ENCODE results near the gene RETREG2.
"Not testable (repeated sequence)": the region's sequence is repeated elsewhere in the genome, so short reads cannot be mapped to it uniquely, and the experiment has no call there.

RETREG2 gene

DNA sequence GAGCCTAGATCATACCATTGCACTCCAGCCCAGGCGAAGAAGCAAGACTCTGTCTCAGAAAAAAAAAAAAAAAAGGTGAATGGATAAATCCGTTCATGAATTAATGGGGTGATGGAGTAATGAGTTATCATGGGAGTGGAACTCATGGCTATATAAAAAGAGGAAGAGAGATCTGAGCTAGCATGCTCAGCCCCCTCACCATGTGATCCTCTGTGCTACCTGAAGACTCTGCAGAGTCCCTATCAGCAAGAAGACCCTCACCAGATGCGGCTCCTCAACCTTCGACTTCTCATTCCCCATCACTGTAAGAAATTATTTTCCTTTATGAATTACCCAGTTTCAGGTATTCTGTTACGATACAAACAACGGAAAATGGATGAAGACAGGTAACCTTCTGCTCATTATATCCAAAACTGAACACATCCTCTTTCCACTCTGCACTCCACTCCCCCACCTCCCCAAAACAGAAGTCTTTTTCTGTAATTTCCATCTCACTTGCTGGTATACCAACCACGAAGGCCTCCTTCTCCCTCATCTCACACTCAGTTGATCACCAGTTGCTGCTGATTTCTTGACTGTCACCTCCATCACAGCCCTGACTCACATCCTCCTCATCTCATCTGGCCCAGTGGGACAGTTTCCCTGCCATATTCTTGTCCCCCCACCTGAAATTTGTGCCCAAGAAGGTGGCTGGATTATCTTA lies 8.8 kb downstream of the RETREG2 start:
- DNase-seq (ENCODE audit: insufficient read length, low spot score) (no peak), FAIRE-seq (no peak)

DNA sequence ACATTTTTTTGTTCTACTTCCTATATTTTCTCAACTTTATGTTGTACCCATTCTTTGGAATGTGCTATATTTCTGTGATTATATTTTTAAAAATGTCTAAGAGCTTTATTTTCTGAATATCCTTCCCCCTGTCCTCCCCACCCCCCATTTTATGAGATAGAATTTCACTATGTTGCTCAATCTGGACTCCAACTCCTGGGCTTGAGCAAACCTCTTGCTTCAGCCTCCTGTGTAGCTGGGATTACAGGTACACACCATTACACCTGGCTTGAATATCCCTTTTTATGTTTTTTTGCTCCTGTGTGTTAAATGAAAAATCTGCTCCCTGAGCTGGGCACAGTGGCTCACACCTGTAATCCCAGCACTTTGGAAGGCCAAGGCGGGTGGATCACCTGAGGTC lies 19.3 kb downstream of the RETREG2 start:
- no peak for DNase-seq (ENCODE audit: insufficient read length, low spot score)
- no peak for FAIRE-seq

DNA sequence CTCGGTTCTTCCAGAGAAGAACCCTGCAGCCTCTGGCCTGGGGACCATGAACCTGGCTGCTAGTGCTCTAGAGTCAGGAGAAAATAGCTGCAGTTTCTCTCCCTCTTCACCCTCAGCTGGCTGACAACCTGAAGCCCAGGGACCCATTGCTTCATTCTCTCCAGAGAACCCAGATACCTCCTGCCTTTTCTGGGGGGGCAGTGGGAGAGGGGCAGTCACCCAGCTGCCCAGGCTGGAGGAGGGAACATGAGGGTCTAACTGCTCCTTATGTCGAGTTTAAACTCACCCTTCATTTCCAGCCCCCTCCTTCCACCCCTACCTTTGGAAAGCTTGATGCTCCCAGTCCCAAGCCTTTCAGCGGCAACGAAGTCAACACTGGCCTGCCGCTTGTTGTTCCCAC lies 20.9 kb downstream of the RETREG2 start:
- DNase-seq (ENCODE audit: insufficient read length, low spot score) = no peak
- no peak for FAIRE-seq

DNA sequence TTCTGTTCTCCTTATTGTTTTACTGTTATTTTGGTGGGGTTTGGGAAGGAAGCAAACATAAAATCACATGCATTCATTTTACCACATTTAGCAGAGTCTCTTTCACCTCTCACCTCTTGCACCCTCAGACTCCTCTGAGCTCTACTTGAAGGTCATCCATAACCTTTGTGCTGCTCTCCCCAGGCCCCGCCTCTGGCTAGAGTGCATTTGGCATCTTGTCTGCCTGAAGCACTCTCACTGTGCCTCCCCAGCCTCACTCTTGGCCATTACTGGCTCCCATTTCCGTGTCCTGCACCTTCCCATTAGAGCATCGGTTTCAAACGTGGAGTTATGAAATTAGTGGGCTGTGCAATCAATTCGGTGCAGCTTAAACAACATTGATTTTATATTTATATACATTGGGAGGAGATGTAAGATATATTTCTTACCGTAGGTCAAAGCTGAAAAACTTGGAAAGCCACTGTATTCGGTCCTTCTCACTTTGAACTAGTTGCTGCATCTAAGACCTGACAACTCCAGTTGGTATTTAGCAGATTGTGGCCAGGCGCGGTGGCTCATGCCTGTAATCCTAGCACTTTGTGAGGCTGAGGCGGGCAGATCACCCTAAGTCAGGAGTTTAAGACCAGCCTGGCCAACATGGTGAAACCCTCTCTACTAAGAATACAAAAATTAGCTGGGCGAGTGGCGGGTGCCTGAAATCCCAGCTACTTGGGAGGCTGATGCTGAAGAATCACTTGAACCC lies 21.6 kb downstream of the RETREG2 start:
- DNase-seq (ENCODE audit: insufficient read length, low spot score) (no peak), FAIRE-seq (no peak)

DNA sequence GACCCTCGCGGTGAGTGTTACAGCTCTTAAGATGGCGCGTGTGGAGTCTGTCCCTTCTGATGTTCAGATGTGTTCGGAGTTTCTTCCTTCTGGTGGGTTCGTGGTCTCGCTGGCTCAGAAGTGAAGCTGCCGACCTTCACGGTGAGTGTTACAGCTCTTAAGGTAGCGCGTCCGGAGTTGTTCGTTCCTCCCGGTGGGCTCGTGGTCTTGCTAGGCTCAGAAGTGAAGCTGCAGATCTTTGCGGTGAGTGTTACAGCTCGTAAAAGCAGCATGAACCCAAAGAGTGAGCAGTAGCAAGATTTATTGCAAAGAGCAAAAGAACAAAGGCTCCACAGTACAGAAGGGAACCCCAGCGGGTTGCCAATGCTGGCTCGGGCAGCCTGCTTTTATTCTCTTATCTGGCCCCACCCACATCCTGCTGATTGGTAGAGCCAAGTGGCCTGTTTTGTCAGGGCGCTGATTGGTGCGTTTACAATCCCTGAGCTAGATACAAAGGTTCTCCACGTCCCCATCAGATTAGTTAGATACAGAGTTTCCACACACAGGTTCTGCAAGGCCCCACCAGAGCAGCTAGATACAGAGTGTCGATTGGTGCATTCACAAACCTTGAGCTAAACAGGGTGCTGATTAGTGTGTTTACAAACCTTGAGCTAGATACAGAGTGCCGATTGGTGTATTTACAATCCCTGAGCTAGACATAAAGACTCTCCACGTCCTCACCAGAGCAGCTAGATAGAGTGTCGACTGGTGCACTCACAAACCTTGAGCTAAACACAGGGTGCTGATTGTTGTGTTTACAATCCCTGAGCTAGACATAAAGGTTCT lies 22.6 kb downstream of the RETREG2 start:
- DNase-seq (ENCODE audit: insufficient read length, low spot score) = not testable (repeated sequence)

DNA sequence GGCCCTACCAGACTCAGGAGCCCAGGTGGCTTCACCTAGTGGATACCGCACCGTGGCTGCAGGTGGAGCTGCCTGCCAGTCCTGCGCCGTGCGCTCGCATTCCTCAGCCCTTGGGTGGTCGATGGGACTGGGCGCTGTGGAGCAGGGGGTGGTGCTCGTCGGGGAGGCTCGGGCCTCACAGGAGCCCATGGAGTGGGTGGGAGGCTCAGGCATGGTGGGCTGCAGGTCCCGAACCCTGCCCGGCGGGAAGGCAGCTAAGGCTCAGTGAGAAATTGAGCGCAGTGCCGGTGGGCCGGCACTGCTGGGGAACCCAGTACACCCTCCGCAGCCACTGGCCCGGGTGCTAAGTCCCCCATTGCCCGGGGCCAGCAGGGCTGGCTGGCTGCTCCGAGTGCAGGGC lies 23.3 kb downstream of the RETREG2 start:
- DNase-seq (ENCODE audit: insufficient read length, low spot score); FAIRE-seq: not testable (repeated sequence)

More for the DNA sequence above, 22.6 kb downstream of the RETREG2 start:
- not testable (repeated sequence) for FAIRE-seq

DNA sequence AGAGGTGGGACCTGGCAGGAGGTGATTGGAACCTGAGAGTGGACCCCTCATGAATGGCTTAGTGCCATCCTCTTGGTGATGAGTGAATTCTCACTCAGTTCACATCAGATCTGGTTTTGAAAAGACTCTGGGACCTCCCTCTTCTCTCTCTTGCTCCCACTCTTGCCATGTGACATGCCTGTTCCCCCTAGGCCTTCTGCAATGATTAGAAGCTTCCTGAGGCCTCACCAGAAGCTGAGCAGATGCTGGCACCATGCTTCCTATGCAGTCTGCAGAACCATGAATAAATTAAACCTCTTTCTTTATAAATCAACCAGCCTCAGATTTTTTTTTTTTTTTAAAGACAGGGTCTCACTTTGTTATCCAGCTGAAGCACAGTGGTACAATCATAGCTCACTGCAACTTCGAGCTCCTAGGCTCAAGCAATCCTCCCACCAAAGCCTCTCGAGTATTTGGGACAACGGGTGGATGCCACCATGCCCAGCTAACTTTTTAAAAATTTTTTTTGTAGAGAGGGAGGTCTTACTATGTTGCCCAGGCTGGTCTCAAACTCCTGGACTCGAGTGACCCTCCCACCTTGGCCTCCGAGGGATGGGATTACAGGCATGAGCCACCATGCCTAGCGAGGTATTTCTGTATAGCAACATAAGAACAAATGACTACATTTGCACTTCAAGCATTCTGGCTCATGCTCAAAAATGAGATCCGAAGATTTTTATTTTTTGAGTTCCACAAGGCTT lies 26.5 kb downstream of the RETREG2 start:
- DNase-seq (ENCODE audit: insufficient read length, low spot score) = no peak
- no peak for FAIRE-seq

DNA sequence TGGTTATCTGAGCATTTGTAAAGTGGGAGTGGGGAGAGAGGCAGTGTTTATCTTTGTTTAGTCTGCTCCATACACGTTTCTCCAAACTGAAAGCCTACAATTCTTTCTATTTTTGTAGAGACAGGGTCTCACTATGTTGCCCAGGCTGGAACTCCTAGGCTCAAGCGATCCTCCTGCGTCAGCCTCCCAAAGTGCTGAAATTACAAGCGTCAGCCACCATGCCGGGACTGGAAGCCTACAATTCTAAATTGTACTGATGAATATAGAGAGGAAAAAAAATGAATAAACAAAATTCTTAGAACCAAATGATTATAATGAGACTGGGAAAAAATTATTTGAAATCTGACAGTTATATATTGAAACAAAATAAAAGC lies 27.1 kb downstream of the RETREG2 start:
- FAIRE-seq (no peak), DNase-seq (ENCODE audit: insufficient read length, low spot score) (no peak)

DNA sequence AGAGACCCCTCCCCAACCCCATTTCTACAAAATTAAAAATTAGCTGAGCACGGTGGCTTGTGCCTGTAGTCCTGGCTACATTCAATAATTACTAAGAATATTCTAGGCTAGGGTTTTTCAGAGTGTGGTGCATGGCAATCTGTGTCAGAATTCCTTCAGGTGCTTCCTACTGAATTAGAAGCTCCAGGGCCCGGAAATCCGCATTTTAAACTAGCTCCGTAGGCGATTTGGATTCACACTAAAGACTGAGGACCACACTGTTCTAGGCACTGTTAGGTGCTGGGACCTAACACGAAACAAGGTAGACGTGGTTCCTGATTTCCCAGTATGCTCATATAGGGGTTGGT lies 27.9 kb downstream of the RETREG2 start:
- no peak for DNase-seq (ENCODE audit: insufficient read length, low spot score)
- FAIRE-seq = no peak

DNA sequence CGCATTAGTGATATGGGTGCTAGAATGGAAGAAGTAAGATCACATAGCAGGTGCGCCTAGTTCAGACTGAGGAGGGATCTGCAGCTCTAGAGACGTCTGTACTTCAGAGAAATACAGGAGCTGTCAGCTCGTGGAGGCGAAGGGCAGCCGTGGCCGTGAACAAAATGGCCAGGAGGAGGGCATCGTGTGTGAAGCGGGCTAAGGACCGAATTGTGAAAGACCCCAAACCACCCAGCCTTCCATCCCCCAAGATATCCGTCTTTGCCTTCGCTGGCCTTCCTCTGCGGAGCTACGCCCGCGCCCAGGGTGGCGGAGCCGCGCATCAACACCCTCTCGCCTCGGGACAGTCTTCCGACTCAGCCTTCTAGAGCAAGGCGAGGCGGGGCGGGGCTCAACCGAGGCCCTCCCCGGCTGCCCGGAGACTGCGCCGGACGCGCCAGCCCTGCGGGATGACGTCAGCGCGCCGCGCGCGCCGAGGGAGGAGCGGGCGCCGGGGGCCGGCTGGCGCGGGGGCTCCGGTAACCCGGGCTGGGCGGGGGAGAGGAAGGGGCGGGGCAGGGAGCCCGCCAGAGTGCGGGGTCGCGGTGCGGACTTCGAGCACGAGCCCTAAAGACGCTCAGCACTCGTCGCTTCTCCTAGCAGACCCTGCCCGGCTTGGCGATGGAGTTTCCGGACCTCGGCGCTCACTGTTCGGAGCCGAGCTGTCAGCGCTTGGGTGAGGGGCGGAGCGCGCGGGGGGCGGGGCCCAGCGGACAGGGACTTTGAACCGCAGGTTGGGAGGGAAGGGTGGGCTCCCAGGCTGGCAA lies 28.5 kb downstream of the RETREG2 start, which contains the start of gene ZFAND2B:
Gene ZFAND2B (plus strand): TSS at position 455 of the 806 bp plus-strand sequence. CDS start 206 bp downstream, at position 661.
- FAIRE-seq = peak; percentile 69
- DNase-seq (ENCODE audit: insufficient read length, low spot score) = peak; percentile 96

DNA sequence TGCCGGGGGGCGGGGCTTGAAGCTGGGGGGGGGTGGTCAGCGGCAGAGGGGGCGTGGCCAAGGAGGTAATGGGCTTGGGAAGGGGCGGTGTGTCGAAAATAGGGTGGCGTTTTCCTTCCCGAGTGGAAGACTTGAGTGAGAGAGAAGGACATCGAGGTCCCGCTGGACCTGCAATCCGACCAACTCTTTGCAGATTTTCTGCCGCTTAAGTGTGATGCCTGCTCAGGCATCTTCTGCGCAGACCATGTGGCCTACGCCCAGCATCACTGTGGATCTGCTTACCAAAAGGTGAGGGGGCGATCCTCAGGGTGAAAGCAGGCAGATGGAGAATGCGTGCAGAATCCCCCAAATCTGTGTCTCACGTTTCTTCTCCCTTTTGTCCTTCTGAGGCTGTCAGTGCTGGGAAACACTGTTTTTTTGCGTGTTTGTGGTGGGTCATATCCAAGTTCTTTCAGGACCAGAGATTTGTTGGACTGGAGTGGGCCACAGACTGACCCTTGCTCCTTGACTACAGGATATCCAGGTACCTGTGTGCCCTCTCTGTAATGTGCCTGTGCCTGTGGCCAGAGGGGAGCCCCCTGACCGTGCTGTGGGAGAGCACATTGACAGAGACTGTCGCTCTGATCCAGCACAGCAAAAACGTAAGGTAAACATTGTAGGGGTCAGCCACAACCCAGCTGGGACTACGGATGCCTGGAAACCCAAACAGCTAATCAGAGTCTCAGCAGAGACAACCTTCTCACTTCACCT lies 29.2 kb downstream of the RETREG2 start:
- DNase-seq (ENCODE audit: insufficient read length, low spot score) (no peak), FAIRE-seq (no peak)

DNA sequence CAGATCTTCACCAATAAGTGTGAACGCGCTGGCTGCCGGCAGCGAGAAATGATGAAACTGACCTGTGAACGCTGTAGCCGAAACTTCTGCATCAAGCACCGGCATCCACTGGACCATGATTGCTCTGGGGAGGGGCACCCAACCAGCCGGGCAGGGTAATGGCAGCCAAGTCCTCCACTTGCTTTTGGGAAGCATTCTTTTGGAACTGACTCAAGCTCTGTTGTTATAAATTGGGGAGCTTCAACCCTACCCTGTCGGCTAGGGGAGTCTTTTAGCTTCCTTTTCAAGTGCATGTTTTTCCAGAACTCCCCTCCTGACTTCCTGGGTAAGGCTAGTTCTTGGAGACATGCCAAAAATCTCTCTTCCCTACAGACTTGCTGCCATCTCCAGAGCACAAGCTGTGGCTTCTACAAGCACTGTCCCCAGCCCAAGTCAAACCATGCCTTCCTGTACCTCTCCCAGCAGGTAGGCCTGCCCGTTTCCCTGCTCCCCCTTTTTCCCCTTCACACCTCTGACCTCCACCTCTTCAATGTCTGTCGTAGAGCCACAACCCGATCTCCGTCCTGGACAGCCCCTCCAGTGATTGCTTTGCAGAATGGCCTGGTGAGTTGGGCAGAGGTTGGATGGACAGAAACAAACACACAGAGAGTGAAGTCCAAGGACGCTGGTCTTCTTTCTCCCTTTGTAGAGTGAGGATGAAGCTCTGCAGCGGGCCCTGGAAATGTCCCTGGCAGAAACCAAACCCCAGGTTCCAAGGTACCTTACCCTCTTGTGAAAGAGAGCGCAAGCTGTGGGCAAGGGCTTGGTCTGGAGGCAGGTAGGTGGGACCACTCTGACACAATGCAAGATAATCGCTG lies 30.0 kb downstream of the RETREG2 start:
- FAIRE-seq = no peak

DNA sequence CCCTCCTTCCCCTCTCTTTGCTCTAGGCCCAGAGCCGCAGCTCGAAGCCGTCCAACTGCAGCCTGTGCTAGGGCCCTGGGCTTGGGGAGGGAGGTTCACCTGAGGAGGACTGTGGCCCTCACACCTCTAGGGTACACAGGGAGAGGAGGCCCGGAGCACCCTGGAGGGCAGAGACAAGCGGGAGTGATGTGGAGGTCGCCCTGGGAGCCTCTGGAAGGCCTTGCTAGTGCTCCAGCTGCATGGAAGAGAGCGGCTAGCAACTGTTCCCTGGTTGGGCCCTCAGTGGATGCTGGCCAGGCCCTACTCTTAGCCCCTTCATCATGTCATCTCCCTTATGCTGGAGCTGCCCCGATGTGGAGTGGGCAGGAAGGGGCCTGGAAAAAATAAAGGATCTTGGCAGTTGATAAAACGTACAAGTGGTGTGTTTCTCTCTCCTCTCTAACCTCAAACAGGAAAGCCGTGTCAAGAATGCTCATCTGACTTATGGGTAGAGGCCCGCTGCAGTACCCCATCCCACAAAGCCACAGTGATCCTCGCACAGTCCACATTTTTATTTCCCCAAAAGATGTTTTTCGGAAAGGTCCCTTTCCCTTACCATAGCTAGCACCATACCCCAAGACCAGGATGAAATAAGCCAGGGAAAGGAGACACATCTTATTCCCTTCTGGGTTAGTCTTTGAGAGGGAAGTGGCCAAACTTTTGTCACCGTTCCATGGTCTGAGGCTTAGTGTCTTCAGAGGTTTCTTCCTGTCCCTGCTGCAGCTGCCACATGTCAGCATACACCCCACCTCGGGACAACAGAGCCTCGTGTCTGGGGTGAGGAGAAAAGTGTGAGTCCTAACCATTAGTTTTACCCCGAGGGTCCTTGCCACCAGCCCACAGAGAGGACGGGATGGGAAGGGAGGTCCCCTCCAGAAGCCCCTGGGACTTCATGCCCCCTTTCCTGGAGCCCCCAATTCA lies 31.4 kb downstream of the RETREG2 start:
- DNase-seq (ENCODE audit: insufficient read length, low spot score) (no peak), FAIRE-seq (no peak)

More for the DNA sequence above, 30.0 kb downstream of the RETREG2 start:
- DNase-seq (ENCODE audit: insufficient read length, low spot score) = no peak

DNA sequence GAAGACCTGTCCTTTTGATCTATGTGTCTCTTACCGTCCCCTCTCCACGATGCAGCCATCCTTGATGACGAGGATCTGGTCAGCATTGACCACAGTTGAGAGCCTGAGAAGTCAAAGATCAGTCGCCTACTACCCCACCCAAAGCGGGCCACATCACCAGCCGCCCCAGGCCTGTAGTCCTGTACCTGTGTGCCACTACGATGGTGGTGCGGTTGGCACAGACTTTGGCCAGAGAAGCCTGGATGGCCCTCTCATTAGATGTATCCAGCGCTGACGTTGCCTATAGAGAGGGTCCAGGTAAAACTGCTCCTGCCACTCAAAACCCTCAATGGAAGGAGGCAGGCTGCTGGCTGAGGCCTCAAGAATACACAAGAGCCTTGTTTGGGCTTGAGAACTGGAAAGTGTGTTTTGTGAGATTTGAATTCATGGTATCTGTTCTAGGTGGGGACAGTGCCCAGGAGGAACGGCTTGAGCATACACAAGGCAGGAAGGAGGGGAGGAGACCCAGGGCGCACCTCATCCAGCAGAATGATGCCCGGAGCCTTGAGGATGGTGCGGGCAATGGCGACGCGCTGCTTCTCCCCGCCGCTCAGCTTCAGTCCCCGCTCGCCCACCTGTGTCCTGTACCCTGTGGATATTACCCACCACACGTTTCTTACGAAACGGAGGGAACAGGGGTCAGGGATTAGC lies 32.3 kb downstream of the RETREG2 start:
- no peak for FAIRE-seq
- DNase-seq (ENCODE audit: insufficient read length, low spot score) = no peak

DNA sequence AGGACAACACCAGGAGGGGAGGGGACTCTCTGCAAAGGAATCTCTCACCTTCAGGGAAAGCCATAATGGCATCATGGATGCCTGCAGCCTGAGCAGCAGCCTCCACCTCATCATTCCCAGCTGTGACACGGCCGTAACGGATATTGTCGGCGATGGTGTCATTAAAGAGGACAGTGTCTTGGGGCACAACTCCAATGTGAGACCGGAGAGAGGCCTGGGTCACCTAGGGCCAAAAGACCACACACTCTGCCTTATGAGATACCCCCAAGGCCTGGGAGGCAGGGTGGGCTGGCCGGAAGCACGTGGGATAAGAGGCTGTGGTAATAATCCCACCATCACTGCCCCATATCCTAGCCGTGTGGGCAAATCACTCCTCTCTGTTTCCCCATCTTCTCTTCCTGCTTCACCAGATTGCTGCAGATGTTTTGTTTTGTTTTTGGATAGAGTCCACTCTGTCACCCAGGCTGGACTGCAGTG lies 32.8 kb downstream of the RETREG2 start:
- DNase-seq (ENCODE audit: insufficient read length, low spot score) (no peak), FAIRE-seq (no peak)

DNA sequence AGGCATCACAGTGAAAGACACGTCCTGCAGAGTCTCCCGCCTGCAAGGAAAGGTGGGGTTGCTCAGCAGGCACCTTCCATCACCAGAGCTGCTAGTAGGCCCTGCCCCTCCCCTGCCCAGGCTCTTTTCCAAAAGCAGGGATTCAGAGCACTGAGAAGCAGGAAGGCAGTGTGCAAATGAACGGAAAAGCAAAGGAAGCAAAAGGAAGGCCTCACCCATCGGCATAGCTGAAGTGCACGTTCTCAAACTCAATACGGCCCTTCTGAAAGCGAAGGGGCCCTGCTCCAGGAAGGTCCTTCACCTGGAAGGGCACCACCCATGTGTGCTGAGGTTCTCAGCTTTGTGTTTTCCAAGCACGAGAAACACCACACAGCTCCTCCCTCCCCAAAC lies 34.9 kb downstream of the RETREG2 start:
- FAIRE-seq = no peak
- DNase-seq (ENCODE audit: insufficient read length, low spot score) = no peak

Data from HTR-8/SVneo (cell line).